ENCODE measurements around the gene OPRL1. TPM values are rescaled to one million over a fixed set of nuclear protein-coding genes. Genes with fewer than 3 reads are reported as not detected.
A peak's percentile ranks its signal among the peaks of the same experiment; 100 is the strongest.

The OPRL1 gene
- total RNA-seq, 1 experiment from 2014 or later, result 0.33 TPM

DNA sequence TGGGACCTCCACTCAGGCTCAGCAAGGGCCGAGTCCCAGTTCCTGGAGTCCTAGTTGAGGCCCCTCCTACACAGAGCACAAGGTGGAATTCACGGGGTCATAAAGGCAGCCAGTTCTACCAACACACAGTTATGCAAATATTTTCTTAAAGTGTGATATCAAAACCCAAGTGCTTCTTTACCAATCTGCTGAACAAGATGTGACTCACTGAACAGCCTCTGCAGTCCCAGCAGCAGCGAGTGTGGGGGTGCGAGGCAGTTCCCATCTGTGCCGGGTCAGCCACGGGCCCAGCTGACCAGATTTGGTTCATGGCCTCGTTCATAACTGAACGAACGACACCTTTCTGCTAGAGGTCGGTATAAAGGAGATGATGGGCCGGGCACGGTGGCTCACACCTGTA, 21.3 kb upstream of the OPRL1 start:
- intact Hi-C loops (cut with micrococcal nuclease; ENCODE audit: unreplicated experiment), result loop anchor here (10.0 kb wide), 1 partner anchor 164 kb away; the partner anchor contains the start of gene DNAJC5
- Mint-ChIP-seq H3K36me3 (ENCODE audit: insufficient read depth, unreplicated experiment) (peaks cover 17% of the 10 kb centered on the region), H3K4me3 (ENCODE audit: low read depth, unreplicated experiment) (peak overlapping the region; percentile 49), H3K9me3 (ENCODE audit: low read depth, unreplicated experiment) (no peaks in the 10 kb centered on the region), H3K27ac (ENCODE audit: unreplicated experiment) (no peak overlapping the region), H3K27me3 (ENCODE audit: unreplicated experiment) (peaks cover 25% of the 10 kb centered on the region), H3K4me1 (ENCODE audit: low read depth, unreplicated experiment) (peaks cover 27% of the 10 kb centered on the region)
- DNase-seq, result peak; percentile 50
- BruUV-seq (replicated peaks), result no TSS peak
- CTCF ChIA-PET, result no interaction called here
- TF ChIP-seq, protein P1, sequence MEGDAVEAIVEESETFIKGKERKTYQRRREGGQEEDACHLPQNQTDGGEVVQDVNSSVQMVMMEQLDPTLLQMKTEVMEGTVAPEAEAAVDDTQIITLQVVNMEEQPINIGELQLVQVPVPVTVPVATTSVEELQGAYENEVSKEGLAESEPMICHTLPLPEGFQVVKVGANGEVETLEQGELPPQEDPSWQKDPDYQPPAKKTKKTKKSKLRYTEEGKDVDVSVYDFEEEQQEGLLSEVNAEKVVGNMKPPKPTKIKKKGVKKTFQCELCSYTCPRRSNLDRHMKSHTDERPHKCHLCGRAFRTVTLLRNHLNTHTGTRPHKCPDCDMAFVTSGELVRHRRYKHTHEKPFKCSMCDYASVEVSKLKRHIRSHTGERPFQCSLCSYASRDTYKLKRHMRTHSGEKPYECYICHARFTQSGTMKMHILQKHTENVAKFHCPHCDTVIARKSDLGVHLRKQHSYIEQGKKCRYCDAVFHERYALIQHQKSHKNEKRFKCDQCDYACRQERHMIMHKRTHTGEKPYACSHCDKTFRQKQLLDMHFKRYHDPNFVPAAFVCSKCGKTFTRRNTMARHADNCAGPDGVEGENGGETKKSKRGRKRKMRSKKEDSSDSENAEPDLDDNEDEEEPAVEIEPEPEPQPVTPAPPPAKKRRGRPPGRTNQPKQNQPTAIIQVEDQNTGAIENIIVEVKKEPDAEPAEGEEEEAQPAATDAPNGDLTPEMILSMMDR (IDR thresholded peaks at IDR 0.05; ENCODE audit: unreplicated experiment), result no peak

DNA sequence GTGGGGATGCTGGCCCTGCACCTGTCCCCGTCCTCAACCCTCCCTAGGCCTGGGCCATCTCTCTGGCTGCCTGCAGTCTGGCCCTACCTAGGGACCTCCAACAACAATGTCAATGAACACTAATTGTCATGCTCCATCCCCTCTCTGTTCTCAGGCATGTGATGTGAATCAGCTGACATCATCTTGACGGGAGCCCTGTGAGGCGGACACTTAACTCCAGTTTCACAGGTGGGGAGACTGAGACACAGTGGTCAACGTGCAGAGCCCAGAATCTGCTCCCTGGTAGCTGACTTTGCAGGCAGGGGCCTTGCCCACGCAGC, 17.6 kb upstream of the OPRL1 start:
- H3K36me3 Mint-ChIP-seq (ENCODE audit: insufficient read depth, unreplicated experiment), result peaks cover 45% of the 10 kb centered on the region
- TF ChIP-seq, protein P1 (IDR thresholded peaks at IDR 0.05; ENCODE audit: unreplicated experiment), result no peak
- H3K4me1 Mint-ChIP-seq (ENCODE audit: low read depth, unreplicated experiment), result peaks cover 61% of the 10 kb centered on the region
- no TSS peak for BruUV-seq (replicated peaks)
- H3K9me3 Mint-ChIP-seq (ENCODE audit: low read depth, unreplicated experiment), result no peaks in the 10 kb centered on the region
- CTCF ChIA-PET, result interaction anchor here (1.0 to 1.6 kb wide), 4 partner anchors 9 to 24 kb away, joined by 3 to 7 read pairs (median 6); partner anchors contain the start of gene LKAAEAR1
- intact Hi-C loops (cut with micrococcal nuclease; ENCODE audit: unreplicated experiment), result no loop called here
- H3K4me3 Mint-ChIP-seq (ENCODE audit: low read depth, unreplicated experiment), result peak overlapping the region; percentile 72
- no peak for DNase-seq
- H3K27me3 Mint-ChIP-seq (ENCODE audit: unreplicated experiment), result no peaks in the 10 kb centered on the region
- peak overlapping the region; percentile 12 for H3K27ac Mint-ChIP-seq (ENCODE audit: unreplicated experiment)

DNA sequence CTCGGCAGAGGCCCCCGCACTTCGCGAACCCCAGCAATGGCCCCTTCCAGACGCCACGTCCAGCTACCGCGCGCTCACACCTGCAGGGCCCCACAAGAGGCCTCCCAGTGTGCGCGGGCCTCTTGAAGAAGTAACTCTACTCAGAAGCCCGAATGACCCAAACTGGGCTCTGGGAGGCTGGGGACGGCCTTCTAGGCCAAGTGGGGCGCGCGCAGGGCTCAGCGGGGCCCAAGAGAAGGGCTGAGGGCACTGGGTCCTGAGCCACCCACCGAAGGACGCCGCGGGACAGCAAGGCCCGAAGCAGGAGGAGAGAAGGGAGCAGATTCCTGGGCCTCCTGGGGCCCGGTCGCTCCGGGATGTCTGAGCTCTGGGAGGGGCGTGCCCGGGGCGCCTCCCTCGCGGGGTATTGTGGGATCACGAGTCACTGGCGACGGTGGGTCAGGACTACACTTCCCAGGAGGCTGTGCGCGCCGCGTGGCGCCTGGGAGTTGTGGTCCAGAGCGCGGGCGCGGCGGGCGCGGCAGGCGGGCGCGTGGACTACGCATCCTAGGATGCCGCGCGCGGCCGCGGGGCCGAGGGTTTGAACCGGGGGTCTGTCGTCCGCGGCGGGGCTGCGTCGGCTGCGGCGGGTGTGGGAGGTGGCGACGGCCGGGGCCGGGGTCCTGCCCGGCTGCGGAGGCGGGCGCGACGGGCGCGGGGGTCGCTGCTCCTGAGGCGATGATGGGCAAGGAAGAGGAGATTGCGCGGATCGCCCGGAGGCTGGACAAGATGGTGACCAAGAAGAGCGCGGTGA, 17.1 kb upstream of the OPRL1 start, which contains the start of gene TCEA2:
Gene TCEA2 (plus strand): TSS at position 603 of the 793 bp plus-strand sequence. CDS start 115 bp downstream, at position 718.
- BruUV-seq (replicated peaks), result no TSS peak
- Mint-ChIP-seq H3K27me3 (ENCODE audit: unreplicated experiment) (no peaks in the 10 kb centered on the region), H3K9me3 (ENCODE audit: low read depth, unreplicated experiment) (no peaks in the 10 kb centered on the region), H3K4me3 (ENCODE audit: low read depth, unreplicated experiment) (peak within 1 kb of the TSS; percentile 72), H3K36me3 (ENCODE audit: insufficient read depth, unreplicated experiment) (peaks cover 45% of the 10 kb centered on the region), H3K27ac (ENCODE audit: unreplicated experiment) (peak within 1 kb of the TSS; percentile 24), H3K4me1 (ENCODE audit: low read depth, unreplicated experiment) (peaks cover 58% of the 10 kb centered on the region)
- DNase-seq, result peak; percentile 99
- TF ChIP-seq, protein P1 (IDR thresholded peaks at IDR 0.05; ENCODE audit: unreplicated experiment), result no peak
- CTCF ChIA-PET, result interaction anchor here (1.0 to 1.6 kb wide), 5 partner anchors 9 to 24 kb away, joined by 3 to 7 read pairs (median 6); partner anchors contain the start of gene LKAAEAR1
- intact Hi-C loops (cut with micrococcal nuclease; ENCODE audit: unreplicated experiment), result no loop called here

DNA sequence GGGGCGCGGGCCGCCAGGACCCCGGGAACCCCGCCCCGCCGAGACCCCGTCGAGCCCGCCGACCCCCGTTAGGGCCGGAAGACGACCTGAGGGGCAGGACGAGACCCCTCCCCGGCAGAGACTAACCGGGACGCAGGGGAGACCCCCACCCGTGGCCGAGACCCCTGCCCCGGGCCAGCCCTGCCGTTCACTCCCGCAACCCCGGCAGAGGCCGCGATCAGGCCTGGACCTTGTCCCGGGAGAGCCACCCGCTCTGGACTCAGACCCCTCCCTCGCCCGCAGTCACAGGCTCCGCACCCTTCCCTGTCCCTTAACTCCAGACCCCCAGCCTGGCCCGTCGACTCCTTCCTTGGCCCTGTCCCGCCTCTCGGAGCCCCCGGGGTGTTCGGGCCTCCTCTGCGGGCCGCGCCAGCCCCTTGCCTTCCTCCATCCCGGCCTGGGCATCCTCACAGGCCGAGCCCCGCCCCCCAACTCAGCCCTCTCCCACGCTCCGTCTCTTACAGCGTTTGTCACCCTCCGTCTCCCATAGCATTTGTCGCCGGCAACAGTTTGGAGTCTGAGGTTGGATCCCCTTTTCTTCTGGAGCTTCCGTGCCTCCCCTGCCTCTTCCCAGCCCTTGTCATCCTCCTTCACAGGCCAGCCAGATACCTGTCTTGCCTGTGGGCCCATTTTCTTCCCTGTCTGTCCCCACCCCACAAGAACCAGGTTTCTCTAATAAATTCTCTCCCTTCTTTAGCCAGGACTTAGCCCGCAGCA, 16.3 kb upstream of the OPRL1 start:
- BruUV-seq (replicated peaks), result TSS peak; percentile 87
- no peaks in the 10 kb centered on the region for H3K9me3 Mint-ChIP-seq (ENCODE audit: low read depth, unreplicated experiment)
- H3K4me1 Mint-ChIP-seq (ENCODE audit: low read depth, unreplicated experiment), result peaks cover 50% of the 10 kb centered on the region
- intact Hi-C loops (cut with micrococcal nuclease; ENCODE audit: unreplicated experiment), result no loop called here
- peak; percentile 56 for DNase-seq
- H3K27me3 Mint-ChIP-seq (ENCODE audit: unreplicated experiment), result no peaks in the 10 kb centered on the region
- peak overlapping the region; percentile 72 for H3K4me3 Mint-ChIP-seq (ENCODE audit: low read depth, unreplicated experiment)
- CTCF ChIA-PET, result interaction anchor here (1.0 to 1.6 kb wide), 5 partner anchors 10 to 25 kb away, joined by 3 to 7 read pairs (median 6); partner anchors contain the start of gene LKAAEAR1
- TF ChIP-seq, protein P1 (IDR thresholded peaks at IDR 0.05; ENCODE audit: unreplicated experiment), result no peak
- peak overlapping the region; percentile 24 for H3K27ac Mint-ChIP-seq (ENCODE audit: unreplicated experiment)
- H3K36me3 Mint-ChIP-seq (ENCODE audit: insufficient read depth, unreplicated experiment), result peaks cover 50% of the 10 kb centered on the region
